ENCODE data around the gene KLRF1.

KLRF1 gene, protein sequence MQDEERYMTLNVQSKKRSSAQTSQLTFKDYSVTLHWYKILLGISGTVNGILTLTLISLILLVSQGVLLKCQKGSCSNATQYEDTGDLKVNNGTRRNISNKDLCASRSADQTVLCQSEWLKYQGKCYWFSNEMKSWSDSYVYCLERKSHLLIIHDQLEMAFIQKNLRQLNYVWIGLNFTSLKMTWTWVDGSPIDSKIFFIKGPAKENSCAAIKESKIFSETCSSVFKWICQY

GRCh38 chr12:9827209-9827888 is at the start of gene KLRF1:
Gene KLRF1, plus strand, starts transcription at chr12:9827481. Its CDS starts 64 bp downstream, at chr12:9827545.
- TF ChIP-seq, protein P1, sequence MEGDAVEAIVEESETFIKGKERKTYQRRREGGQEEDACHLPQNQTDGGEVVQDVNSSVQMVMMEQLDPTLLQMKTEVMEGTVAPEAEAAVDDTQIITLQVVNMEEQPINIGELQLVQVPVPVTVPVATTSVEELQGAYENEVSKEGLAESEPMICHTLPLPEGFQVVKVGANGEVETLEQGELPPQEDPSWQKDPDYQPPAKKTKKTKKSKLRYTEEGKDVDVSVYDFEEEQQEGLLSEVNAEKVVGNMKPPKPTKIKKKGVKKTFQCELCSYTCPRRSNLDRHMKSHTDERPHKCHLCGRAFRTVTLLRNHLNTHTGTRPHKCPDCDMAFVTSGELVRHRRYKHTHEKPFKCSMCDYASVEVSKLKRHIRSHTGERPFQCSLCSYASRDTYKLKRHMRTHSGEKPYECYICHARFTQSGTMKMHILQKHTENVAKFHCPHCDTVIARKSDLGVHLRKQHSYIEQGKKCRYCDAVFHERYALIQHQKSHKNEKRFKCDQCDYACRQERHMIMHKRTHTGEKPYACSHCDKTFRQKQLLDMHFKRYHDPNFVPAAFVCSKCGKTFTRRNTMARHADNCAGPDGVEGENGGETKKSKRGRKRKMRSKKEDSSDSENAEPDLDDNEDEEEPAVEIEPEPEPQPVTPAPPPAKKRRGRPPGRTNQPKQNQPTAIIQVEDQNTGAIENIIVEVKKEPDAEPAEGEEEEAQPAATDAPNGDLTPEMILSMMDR (IDR thresholded peaks at IDR 0.05; ENCODE audit: borderline replicate concordance, insufficient read depth, low read depth, low read length) = no peak
- H3K4me3 ChIP-seq (ENCODE audit: low read depth, low read length) = no peak within 1 kb of the TSS

DNA sequence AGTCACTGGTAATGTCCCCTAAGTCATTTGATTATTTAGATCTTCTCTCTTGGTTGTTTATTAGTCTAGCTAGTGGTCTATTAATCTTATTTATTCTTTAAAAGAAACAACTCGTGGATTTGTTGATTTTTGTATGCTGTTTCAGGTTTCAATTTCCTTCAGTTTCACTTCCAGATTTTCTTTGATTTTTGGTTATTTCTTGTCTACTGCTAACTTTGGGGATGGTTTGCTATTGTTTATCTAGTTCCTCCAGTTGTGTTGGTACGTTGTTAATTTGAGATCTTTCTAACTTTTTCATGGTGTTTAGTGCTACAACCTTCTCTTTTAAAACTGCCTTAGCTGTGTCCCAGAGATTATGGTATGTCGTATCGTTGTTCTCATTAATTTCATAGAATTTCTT is 48.1 kb upstream of the KLRF1 start:
- H3K4me3 ChIP-seq (ENCODE audit: low read depth, low read length) = no peak overlapping the region
- TF ChIP-seq, protein P1 (IDR thresholded peaks at IDR 0.05; ENCODE audit: borderline replicate concordance, insufficient read depth, low read depth, low read length) = no peak

DNA sequence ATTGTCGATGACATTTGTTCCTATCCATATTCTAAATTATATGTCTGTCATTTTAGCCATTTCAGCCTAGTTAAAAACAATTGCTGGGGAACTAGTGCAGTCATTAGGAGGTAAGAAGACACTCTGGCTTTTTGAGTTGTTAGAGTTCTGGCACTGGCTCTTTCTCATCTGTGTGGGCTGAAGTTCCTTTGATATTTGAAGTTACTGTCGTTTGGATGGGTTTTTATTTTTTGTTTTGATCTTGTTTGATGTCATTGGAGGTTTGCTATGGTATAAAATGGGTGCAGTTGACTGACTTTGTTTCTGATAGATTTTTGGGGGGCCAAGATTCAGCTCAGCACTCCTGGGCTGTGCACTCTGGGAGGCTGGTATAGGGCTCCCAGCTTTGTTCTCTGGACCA is 45.9 kb upstream of the KLRF1 start:
- TF ChIP-seq, protein P1 (IDR thresholded peaks at IDR 0.05; ENCODE audit: borderline replicate concordance, insufficient read depth, low read depth, low read length) = no peak
- H3K4me3 ChIP-seq (ENCODE audit: low read depth, low read length) = no peak overlapping the region

DNA sequence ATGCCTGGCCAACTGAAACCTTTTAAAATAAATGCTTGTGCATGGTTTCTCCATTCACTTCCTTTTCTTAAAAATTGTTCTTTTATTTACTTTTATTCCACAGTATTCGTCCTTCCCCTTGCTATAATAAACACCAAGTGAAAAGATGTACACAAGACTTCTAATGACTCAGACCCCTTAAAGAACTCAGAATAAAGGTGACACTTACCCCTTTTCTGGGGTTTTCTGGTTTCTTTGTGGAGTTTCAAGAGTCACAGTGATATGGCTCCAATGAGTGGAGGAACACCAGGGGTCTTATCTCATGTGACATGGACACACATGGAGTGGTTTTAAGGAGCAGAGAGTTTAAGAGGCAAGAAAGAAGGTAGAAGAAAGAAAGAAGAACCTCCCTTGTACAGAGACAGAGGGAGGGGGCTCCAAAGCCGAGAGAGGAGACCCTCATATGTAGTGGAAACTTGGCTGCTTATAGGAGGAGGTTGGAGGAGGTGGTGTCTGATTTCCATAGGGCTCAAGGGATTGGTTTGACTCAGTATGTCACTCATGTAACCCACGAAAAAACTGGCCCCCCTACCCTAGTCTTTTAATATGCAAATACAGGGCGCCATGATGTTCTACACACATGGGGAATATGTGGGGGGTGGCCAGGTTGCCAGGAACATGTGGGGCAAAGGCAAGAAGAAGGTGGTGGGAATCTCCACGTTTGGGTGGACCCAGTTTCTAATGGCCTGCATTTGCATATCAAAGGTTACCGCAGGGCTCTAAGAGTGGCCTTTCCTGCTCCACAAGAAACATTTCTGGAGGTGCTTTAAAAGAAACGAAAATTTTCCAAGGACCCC is 44.5 kb upstream of the KLRF1 start:
- TF ChIP-seq, protein P1 (IDR thresholded peaks at IDR 0.05; ENCODE audit: borderline replicate concordance, insufficient read depth, low read depth, low read length) = no peak
- H3K4me3 ChIP-seq (ENCODE audit: low read depth, low read length) = no peak overlapping the region

DNA sequence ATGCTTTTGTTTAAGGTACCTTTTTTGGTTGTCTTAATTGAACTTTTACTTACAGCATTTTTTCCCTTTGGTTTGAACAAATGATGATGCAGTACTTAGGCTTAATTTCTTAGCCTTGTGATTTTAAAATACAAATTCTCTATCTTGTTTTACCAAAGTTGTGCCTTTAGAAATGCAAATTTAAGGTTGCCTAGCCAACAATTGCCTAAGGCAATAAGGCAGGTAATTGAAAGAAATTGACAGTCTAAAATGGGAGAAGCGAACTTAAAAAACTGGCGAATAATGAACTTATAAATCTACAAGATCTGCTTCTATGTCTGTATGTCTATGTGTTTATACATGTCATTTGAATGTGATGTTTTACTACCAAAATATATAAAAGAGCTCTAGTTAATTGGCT is 43.0 kb upstream of the KLRF1 start:
- no peak overlapping the region for H3K4me3 ChIP-seq (ENCODE audit: low read depth, low read length)
- TF ChIP-seq, protein P1 (IDR thresholded peaks at IDR 0.05; ENCODE audit: borderline replicate concordance, insufficient read depth, low read depth, low read length) = no peak

DNA sequence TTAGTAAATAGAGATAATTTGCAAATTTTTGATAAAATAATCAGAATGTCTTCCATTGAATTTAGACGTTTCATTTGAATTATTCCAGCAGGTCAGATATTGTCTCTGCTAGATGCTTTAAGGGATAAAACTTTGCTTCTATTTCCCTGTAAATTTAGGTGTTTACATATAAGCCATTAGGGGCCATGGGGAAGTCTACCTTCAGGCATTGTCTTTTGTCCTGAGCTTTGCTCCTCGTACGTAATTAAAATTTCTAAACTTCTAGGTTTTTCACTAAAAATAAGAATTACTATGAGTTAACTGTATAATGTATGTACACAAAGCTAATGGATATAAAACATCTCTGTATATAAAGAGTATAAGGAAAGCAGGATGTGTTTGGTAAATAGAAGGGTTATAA is 42.5 kb upstream of the KLRF1 start:
- TF ChIP-seq, protein P1 (IDR thresholded peaks at IDR 0.05; ENCODE audit: borderline replicate concordance, insufficient read depth, low read depth, low read length) = no peak
- no peak overlapping the region for H3K4me3 ChIP-seq (ENCODE audit: low read depth, low read length)

Measured in GM12875 (cell line).